HG02798 (cell line): ENCODE measurements around the gene CCL1.
"Not testable (repeated sequence)": the region's sequence is repeated elsewhere in the genome, so short reads cannot be mapped to it uniquely, and the experiment has no call there.

ENCODE experiments used
- ATAC-seq: cut with Tn5 transposase; IDR thresholded peaks from one replicate; pipeline ENCODE4 v1.9.1; 2021; ENCODE audit warnings: mild to moderate bottlenecking; ENCODE audit not compliant: unreplicated experiment, poor library complexity

Gene CCL1

DNA sequence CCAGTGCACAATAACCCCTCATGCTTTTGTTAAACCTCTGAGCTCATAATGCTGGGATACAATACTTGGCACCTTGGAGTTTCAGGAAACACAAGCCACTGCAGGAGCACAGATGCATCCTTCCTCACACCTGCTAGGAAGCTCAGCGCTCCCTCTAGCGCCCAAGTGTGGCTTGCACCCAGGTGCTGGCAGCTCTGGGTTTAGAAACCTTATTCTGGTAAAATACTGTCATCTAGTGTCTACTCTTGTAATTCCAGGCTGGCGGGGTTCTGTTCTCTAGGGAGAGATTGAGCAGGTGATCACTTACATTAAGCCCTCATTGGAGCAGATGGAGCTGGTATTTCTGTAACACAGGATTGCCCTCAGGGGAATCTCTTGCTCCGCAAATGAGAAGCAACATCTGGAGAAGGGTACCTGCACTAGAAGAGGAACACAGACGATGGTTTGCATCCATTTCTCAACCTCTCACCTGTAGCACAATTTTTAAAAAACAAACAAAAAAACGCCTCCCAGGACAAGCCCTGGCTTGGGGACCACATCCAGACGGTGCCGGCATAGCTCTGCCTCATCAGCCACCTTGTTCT is 1.5 kb downstream of the CCL1 start:
- ATAC-seq: peak; percentile 84

DNA sequence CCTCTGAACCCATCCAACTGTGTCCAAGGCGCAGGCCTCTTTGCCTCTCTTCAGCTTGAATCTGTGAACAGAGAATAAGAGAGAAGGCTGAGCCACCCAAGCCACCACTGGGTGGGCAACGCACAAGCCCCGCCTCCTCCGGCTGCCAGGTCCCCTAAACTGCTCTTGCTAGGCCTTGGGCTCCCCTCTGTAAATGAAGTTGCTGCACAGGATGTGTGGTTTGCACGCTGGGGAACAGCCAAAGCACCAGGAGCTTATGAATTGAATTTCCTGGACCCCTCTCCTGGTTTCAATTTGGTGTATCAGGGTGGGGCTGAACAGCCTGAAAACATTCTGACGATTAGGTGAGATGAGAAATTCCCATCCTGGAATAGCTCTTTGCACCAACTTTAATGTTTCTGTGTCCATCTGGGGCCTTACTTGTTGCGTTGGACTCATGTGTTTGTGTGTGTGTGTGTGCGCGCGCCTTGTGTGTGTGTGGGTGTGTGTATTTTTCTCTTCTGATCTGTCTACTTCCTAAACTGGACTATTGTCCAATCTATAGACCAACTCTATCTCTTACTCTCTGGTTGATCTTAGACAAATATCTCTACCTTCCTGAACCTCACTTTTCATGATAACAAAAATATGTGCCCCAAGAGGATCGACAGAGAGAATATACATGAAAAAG is 2.3 kb downstream of the CCL1 start:
- ATAC-seq: no peak

DNA sequence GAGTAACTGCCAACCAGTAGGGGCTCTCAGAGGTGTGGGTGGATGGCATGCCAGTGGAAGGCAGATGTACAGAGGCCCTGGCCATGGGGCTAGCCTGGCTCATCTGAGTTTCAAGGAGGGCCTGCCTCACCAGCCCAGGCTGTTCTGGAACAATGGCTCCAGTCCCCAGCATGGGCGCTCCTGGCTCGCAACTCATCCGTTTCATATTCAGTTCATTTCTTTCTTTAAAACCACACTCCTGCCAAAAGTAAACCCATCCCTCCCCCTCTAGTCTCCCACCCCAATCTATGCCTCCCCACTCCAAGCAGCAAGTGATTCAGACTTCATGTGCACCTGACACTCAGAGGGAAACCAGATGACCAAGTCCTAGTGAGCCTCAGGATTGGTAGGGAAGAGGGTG is 4.4 kb downstream of the CCL1 start:
- ATAC-seq: no peak

DNA sequence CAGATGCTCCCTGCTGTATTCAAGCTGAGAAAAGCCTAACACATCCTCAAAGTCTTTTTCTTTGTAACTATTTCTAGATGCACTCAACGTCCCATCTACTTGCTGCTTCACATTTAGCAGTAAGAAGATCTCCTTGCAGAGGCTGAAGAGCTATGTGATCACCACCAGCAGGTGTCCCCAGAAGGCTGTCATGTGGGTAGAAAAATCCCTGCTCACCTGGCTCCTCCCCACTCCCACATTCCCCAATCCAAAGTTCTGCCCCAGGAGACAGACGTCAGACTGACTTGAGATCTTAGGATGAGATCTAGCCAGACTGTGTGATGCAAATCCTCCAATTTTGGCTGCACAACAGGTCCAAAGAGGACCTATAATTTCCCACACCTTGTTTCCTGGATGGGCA is 5.6 kb downstream of the CCL1 start:
- no peak for ATAC-seq

DNA sequence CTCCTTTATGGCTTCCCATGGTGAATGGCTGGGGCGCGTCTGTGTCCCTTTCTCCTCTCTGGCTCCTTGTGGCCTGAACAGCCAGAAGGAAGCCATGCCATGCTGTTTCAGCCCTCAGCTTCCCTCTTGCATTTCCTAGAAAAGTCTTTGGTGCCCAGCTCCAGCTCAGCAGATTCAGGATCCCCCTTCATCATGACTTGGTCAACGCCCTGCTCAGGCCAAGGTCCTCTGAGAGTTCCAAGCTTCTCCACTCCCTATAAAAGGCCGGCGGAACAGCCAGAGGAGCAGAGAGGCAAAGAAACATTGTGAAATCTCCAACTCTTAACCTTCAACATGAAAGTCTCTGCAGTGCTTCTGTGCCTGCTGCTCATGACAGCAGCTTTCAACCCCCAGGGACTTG is 6.8 kb downstream of the CCL1 start, which contains the start of gene CCL13:
Gene CCL13 (plus strand): TSS at position 287 of the 400 bp plus-strand sequence. CDS start 47 bp downstream, at position 334.
- ATAC-seq: no peak

DNA sequence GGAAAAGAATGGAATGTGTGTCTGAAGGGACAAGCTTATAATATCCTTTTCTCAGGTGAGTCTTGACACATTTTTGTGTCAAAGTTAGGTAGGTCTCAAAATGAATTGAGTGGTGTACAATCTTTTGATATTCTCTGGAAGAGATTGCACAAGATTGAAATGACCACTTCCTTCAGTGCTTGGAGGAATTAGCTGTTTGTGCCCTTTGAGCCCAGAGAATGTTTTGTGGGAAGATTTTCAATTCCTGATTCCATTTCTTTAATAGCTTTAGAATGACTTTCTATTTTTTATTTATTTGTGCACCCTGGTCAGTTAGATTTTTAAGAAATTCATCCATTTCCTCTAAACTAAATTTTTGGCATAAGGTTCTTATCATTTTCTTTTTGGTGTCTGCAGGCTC is 8.4 kb downstream of the CCL1 start:
- ATAC-seq: no peak

DNA sequence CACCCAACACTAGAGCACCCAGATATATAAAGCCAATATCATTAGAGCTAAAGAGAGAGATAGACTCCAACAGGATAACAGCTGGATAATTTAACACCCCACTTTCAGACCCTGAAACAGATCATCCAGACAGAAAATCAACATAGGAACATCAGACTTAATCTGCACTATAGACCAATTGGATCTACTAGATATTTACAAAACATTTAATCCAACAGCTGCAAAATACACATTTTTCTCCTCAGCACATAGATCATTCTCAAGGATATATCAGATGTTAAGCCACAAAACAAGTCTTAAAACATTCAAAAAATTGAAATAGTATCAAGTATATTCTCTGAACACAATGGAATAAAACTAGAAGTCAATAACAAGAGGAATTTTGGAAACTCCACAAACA is 10.8 kb downstream of the CCL1 start:
- ATAC-seq: no peak

DNA sequence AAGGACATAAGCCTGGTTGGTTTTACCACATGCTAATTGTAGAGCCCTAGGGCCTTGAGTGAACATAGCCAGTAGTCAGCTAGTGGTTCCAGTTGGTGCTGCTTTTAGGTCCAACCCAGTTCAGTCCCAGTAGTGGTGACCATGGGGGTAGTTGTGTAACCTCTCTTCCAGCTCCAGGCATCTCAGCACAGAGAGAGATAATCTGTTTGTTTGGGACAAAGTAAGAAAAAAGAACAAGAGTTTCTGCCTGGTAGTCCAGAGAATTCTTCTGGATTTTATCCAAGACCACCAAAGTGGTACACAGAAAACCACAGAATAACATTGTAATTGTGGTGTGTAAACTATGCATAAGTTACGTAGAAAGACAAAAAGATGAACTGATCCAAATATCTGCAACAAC is 11.9 kb downstream of the CCL1 start:
- no peak for ATAC-seq

DNA sequence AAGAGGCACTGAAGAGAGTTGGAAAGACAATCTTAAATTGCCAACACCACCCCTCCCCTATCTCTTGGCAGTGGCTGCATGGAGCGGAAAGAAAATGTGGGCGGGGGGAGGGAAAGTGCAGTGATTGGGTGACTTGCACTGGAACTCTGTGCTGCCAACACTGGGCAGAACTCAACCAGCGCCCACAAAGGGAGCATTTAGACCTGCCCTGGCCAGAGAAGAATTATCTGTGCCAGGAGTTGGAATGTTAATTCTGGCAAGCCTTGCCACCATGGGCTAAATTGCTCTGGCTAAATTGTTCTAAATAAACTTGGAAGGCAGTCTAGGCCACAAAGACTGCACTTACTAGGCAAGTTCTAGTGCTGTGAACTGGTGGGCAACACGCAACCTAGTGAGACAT is 13.3 kb downstream of the CCL1 start:
- ATAC-seq: no peak

DNA sequence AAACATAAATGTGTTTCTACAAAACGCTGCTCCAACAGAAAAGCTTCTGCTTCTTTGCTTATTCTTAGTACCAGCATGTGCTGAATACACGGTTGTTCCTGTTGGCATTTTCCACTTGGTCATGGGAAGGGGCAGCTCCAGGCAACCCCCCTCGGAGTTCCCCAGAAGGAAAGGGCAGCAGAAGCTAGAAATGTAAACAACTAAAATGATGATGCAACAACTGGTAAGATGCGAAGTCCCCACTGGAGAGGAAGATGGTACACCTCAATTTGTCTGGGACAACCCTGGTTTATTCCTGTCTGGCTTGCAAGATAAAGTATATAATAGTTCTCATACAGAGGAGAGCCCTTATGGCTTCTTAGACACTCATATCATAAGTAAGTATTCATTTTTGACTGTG is 16.0 kb downstream of the CCL1 start:
- no peak for ATAC-seq

DNA sequence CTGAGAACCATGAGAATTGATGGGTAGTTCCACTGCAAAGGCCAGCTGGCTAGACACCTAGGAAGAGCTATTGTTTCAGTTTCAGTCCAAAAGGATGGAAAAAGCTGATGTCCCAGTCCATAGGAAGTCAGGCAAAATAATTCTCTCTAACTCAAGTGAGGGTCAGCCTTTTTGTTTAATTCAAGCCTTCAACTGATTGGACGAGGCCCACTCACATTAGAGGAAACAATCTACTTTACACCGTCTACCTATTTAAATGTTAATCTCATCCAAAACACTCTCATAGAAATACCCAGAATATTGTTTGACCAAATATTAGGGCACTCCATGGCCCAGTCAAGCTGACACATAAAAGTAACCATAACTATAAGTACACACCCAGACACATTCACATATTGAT is 21.1 kb downstream of the CCL1 start:
- no peak for ATAC-seq

DNA sequence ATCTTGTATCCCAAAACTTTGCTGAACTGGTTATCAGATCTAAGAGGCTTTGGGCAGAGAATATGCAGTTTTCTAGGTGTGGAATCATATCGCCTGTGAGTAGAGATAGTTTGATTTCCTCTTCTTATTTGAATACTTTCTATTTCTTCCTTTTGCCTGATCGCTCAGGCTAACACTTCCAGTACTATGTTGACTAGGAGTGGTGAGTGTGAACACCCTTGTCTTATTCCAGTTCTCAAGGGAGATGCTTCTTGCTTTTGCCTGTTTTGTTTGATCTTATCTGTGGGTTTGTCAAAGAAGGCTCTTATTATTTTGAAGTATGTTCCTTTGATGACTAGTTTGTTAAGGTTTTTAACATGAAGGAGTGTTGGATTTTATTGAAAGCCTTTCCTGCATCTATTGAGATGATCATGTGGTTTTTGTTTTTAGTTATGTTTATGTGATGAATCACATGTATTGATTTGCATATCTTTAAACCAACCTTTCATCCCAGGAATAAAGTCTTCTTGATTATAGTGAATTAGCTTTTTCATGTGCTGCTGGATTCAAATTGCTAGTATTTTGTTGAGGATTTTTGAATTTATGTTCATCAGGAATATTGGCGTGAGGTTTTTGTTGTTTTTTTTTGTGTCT is 23.8 kb downstream of the CCL1 start:
- ATAC-seq: no peak

DNA sequence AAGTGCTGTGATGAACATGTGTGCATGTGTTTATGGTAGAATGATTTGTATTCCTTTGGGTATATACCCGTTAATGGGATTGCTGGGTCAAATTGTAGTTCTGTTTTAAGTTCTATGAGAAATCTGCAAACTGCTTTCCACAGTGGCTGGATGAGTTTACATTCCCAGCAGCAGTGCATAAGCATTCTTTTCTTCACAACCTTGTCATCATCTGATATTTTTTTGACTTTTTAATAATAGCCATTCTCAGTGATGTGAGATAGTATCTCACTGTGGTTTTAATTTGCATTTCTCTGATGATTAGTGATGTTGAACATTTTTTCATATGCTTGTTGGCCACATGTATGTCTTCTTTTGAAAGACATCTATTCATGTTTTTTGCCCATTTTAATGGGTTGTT is 25.3 kb downstream of the CCL1 start:
- no peak for ATAC-seq

DNA sequence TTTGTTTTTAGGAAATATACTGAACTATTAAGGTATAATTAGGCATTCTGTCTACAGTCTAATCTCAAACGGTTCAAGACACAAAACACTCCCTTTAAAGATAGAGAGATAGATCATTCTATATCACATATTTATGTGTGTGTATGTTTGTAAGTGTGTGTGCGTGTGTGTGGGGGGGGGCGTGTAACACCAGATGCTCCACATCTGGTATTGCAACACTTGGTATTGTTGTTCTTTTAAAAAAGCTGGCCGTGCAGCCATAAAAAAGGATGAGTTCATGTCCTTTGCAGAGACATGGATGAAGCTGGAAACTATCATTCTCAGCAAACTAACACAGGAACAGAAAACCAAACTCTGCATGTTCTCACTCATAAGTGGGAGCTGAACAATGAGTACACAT is 35.5 kb downstream of the CCL1 start:
- not testable (repeated sequence) for ATAC-seq

DNA sequence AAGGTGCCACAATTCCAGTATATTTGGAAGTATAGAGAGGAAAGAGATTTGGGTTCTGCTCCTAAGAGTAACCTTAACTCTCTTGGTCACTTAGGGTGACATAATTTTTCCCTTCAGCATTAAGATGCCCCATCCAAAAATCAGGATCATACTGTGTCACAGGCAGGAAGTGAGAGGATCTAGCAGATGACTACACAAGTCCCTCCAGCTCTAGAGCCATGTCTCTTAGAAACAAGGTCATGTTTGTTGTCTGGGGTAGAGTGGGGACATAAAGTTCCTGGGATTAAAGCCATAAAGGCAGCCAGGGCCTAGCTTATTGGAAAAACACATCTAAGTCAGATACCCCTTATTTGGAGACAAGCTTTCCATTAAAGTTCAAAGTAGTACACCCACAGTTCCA is 41.1 kb downstream of the CCL1 start:
- no peak for ATAC-seq

DNA sequence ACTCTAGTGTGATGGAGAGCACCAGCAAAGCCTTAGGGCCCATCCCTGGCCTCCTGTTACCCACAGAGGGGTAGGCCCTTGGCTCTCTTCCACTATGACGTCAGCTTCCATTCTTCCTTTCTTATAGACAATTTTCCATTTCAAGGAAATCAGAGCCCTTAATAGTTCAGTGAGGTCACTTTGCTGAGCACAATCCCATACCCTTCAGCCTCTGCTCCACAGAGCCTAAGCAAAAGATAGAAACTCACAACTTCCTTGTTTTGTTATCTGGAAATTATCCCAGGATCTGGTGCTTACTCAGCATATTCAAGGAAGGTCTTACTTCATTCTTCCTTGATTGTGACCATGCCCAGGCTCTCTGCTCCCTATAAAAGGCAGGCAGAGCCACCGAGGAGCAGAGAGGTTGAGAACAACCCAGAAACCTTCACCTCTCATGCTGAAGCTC is 44.0 kb downstream of the CCL1 start, which contains the start of gene CCL8:
Gene CCL8 (plus strand): TSS at position 397 of the 445 bp plus-strand sequence. CDS start 67 bp downstream, outside the sequence.
- no peak for ATAC-seq

DNA sequence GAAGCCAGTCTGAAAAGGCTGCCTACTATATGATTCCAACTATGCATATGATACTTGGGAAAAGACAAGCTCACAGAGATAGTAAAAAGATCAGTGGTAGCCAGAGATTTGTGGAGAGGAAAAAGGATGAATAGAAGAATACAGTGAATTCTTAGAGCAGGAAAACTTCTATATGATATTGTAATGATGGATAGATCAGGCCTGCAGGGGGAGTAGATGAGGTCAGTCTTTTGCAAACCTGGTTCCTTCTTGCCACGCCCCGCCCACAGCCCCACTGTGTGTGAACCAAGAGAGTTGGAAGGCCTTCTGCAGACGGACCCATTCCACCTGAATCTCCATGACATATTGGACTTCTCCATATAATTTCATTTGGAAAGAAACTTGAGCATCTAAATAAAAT is 44.6 kb downstream of the CCL1 start:
- ATAC-seq: no peak

DNA sequence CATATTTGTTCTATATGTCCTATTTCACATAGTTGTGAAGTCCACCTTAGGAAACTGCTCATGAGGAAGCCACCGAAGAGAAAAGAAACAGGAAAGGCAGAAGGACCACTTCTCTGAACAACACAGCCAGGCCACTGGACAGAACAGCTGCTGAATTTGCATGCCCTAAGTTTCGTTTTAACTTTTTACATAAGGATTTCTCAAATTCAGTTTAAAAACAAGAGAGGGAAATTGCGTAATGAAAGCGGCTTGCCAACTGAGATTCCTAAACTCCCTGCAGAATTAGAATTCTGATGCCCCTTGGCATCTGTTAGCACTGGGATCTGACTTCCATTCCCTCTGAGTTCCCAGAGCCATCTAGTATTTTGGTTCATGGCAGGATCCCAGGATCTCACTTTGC is 48.8 kb downstream of the CCL1 start:
- no peak for ATAC-seq

DNA sequence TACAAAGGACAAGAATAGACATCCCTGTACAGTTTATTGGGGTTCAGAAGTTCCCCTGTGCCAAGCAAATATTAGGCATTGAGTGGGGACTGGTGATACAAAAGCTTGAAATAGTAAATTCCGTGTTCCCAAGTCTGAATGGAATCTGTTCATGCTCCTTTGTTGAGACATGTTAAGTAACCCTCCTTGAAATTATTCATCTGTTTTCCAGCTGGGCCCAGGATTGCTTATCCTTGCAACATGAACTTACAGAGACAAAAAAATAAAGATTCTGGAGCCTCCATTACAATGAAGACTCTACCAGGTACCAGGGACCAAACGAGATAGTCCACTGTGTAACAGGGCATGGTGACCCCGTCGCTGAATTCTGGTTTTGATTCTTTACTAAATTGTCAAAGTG is 49.9 kb downstream of the CCL1 start:
- ATAC-seq: no peak

DNA sequence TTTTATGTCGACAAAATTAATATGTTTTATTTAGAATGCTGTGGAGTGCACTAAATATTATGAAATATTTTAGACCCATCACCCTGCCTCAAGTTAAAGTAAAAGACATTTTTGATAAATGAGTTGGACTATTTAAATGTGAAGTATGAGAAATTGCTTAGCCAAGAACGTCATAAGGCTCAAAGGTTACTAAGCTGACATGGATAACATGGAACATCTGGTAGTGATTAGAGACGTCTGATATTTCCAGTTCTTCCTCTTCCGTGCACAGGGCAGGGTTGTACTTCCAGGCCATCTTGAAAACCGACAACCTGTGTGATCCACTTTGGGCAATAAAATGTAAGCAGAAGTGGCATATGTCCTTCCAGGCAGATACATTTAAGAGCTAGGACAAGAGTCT is 51.0 kb downstream of the CCL1 start:
- no peak for ATAC-seq

DNA sequence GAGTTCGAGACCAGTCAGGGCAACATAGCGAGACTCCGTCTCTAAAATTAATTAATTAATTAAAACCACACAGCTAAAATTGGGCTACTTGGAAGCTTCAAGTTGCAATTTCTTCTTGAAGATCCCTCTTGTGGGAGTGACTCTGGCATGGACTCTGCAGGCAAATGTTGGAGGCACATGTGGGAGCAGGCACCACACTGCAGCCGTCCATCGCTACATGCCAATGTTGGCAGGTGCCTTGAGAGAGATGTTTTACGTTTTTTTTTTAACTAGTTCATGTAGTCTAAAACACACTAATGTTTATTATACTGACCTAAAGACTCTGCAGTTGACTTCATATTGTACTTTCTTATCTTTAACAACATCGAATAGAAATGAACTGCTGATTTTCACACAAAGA is 51.7 kb downstream of the CCL1 start:
- ATAC-seq: no peak
